ENCODE results near the gene VSIG2. TPM values are rescaled to one million over a fixed set of nuclear protein-coding genes. Genes with fewer than 3 reads are reported as not detected.

Gene VSIG2
- total RNA-seq, 1 donor: not detected

DNA sequence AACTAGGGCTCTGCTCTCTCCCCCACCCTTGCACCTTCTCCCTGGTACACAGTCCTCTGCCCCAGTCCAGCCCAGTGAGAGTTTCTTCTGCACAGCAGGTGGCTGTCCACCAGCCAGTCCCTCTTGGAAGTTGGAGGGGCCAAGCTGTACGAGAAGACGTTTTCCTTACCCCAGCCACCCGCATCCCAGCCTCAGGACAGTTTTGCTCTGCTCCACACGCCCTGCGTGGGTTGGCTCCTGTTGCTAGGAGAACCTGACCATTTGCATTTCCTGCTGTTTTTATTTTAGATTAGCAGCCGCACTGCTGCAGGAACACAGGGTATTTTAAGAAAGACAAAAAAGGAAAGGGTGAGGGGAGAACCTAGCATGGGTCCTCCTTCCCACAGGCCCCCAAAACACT lies 29.9 kb downstream of the VSIG2 start:
- DNase-seq (ENCODE audit: low read depth): no peak
- TF ChIP-seq, protein P1, sequence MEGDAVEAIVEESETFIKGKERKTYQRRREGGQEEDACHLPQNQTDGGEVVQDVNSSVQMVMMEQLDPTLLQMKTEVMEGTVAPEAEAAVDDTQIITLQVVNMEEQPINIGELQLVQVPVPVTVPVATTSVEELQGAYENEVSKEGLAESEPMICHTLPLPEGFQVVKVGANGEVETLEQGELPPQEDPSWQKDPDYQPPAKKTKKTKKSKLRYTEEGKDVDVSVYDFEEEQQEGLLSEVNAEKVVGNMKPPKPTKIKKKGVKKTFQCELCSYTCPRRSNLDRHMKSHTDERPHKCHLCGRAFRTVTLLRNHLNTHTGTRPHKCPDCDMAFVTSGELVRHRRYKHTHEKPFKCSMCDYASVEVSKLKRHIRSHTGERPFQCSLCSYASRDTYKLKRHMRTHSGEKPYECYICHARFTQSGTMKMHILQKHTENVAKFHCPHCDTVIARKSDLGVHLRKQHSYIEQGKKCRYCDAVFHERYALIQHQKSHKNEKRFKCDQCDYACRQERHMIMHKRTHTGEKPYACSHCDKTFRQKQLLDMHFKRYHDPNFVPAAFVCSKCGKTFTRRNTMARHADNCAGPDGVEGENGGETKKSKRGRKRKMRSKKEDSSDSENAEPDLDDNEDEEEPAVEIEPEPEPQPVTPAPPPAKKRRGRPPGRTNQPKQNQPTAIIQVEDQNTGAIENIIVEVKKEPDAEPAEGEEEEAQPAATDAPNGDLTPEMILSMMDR (IDR thresholded peaks at IDR 0.05; ENCODE audit: insufficient read depth, low read length): no peak
- no peak overlapping the region for H3K4me3 ChIP-seq (ENCODE audit: low read depth, low read length)

DNA sequence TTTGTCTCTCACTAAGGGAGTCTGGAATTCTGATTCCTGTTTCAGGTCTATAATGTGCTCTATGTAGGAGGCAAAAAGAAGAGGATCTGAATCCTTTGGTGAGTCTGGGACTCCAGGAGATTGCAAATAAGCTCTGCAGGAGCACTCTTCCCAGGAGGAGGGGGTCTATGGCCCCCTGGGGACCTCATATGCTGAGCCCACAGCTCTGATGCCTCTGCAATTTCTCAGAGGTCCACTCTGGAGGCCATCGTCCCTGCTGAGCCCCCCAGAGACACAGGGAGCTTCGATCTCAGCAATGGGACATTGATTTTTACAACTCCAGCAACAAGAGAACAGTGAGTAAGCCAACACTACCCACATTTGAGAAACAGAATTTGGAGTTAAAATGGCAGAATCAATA lies 32.5 kb downstream of the VSIG2 start:
- no peak overlapping the region for H3K4me3 ChIP-seq (ENCODE audit: low read depth, low read length)
- TF ChIP-seq, protein P1 (IDR thresholded peaks at IDR 0.05; ENCODE audit: insufficient read depth, low read length): no peak

DNA sequence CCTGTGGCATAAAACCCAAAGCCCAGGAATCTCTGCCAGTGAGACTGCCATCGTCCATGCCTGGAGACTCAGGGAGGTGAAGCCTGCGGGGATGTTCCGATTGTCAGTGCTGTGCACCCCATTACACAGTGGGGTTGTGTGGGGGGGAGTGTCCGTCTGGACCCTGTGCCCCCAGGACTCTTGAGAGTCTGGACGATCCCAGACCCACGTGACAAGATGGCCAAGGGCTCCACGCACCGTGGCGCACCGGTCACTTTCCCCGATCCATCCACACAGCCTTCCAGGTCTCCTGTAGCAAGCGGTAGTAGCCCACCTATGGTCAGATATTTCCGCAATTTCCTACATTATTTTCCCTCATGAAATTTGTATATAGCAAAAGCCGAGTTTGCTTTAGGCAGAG lies 33.3 kb downstream of the VSIG2 start:
- TF ChIP-seq, protein P1 (IDR thresholded peaks at IDR 0.05; ENCODE audit: insufficient read depth, low read length): no peak
- no peak overlapping the region for H3K4me3 ChIP-seq (ENCODE audit: low read depth, low read length)
- no peak for DNase-seq (ENCODE audit: low read depth)

More for the DNA sequence above, 32.5 kb downstream of the VSIG2 start:
- no peak for DNase-seq (ENCODE audit: low read depth)

DNA sequence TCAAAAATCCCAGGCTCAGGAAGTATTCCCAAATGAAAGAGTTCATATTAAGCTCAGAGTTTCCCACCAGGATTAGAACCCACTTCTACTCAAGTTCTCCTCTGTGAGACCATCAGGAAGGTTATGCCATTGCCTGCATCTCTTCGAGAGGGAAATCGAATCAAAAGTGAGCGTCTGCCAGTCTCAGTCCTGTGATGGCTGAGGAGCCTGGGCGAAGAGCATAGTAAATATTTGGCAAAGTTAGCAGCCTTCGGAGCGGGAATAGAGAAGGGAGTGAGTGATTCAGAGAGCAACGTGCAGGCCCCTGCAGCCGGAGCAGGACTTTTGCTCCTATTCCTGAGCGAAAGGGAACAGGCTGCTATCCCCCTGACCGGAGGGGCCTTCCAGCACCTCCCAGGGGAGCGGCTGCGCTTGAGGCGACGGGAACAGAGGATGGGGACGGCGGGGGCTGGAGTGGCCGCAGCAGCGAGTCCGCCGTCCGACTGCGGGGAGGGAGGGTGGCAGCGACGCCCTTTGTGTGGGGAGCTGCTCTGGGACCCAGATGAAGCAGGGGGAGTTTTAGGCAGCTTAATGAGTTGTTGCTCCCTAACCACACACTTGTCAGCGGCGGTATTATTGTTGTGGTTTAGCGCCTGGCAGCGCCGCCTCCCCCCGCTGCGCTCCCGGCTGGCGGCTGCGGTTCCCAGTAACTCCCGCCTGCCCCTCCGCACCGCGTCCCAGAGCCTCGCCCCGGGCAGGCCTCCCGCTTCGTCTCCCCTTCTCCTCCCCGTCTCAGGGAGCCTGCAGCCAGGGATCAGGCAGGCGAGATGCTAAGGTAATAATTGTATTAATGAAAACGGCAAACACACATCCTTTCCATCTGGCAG lies 34.0 kb downstream of the VSIG2 start:
- TF ChIP-seq, protein P1 (IDR thresholded peaks at IDR 0.05; ENCODE audit: insufficient read depth, low read length): no peak
- DNase-seq (ENCODE audit: low read depth): peak; percentile 41
- H3K4me3 ChIP-seq (ENCODE audit: low read depth, low read length): peak overlapping the region; percentile 54

DNA sequence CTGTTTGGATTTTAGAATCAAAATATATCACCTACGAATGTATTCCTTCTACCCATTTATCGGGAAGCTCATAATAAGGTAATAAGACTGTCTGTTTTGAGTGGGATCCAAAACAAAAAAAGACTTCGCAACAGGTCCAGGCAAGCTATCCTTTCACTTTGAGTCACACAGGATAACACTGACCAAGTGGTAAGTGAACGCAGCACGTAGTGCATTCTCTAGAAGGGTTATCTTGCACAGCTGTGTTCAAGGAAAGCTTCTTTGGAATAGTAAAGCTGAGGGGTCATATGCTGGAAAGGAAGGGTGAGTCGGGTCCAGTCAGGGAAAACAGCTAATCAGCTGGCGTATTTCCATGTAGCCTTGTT lies 34.7 kb downstream of the VSIG2 start:
- TF ChIP-seq, protein P1 (IDR thresholded peaks at IDR 0.05; ENCODE audit: insufficient read depth, low read length): no peak
- peak overlapping the region; percentile 54 for H3K4me3 ChIP-seq (ENCODE audit: low read depth, low read length)
- peak; percentile 45 for DNase-seq (ENCODE audit: low read depth)

DNA sequence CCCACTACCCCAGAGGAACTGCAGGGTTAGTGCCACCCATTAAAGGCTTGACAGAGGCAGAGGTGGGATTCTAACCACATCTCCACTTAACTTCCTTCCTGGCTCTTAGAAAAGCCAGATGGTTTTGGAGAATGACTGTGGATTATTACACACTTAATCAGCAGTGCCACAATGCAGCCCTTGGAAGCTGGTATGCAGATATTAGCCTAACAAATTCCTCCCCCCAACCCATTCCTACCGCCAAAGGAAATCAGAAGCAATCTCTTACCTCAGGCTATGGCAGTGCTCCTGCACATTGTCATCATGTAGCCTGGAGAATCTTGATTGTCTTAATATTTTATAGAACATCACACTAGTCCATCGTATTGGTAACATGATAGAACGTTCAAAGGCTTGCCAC lies 35.5 kb downstream of the VSIG2 start:
- TF ChIP-seq, protein P1 (IDR thresholded peaks at IDR 0.05; ENCODE audit: insufficient read depth, low read length): no peak
- DNase-seq (ENCODE audit: low read depth): peak; percentile 43
- H3K4me3 ChIP-seq (ENCODE audit: low read depth, low read length): no peak overlapping the region

Measured in fibroblast of the aortic adventitia (primary cell).